ENCODE data around the gene LPP. TPM values are rescaled to one million over a fixed set of nuclear protein-coding genes. Genes with fewer than 3 reads are reported as not detected.

The LPP gene
- total RNA-seq, 1 experiment from 2014 or later = 20.4 TPM

- intact Hi-C loops (cut with micrococcal nuclease) = loop anchor here (1.0 to 2.0 kb wide), 2 partner anchors 239 to 973 kb away; no protein-coding TSS in a partner anchor
- H3K27me3 ChIP-seq (ENCODE audit: low read length) = no peaks in the 10 kb centered on the region
- ATAC-seq = no peak
- BruUV-seq (replicated peaks) = no TSS peak
- H3K4me1 ChIP-seq (ENCODE audit: insufficient read depth, low read length) = peaks cover 43% of the 10 kb centered on the region
- peak overlapping the region; percentile 12; the same call in 1 of the 2 replicates for H3K9ac ChIP-seq (ENCODE audit: low read length)
- H3K27ac ChIP-seq (ENCODE audit: low read length) = peak overlapping the region; percentile 72
- CTCF ChIA-PET = no interaction called here
- no peak for DNase-seq
- no peaks in the 10 kb centered on the region for H3K9me2 ChIP-seq (replicated peaks; ENCODE audit: low read length)
- H3K79me2 ChIP-seq (ENCODE audit: low read length) = no peaks in the 10 kb centered on the region
- TF ChIP-seq CTCF (conservative IDR thresholded peaks at IDR 0.05; ENCODE audit: low read depth, low read length) = no peak
- no peak for TF ChIP-seq EZH2phosphoT487 (IDR thresholded peaks at IDR 0.05; ENCODE audit: borderline replicate concordance, low read length)
- TF ChIP-seq EZH2 (IDR thresholded peaks at IDR 0.05; ENCODE audit: low read length, unreplicated experiment) = no peak
- H3K9me3 ChIP-seq (ENCODE audit: low read length) = no peaks in the 10 kb centered on the region
- no peaks in the 10 kb centered on the region for H3K36me3 ChIP-seq (ENCODE audit: low read depth, low read length)
- POLR2A ChIA-PET (ENCODE audit: unreplicated experiment) = no interaction called here
- H4K20me1 ChIP-seq (ENCODE audit: low read length) = no peaks in the 10 kb centered on the region
- peak overlapping the region; percentile 70 for H3K4me2 ChIP-seq (ENCODE audit: low read length)
- H2AFZ ChIP-seq (ENCODE audit: low read length) = no peak overlapping the region
- H3K4me3 ChIP-seq (ENCODE audit: low read length) = peak overlapping the region; percentile 7; the same call in 1 of the 2 replicates
- H3F3A ChIP-seq (ENCODE audit: low read length, unreplicated experiment) = no peaks in the 10 kb centered on the region
Measured at GRCh38 chr3:188711881-188712247, 557.9 kb downstream of the LPP start.

GRCh38 chr3:188712248-188712924 lies 558.4 kb downstream of the LPP start:
- no peaks in the 10 kb centered on the region for H4K20me1 ChIP-seq (ENCODE audit: low read length)
- ChIA-PET CTCF (no interaction called here), POLR2A (ENCODE audit: unreplicated experiment) (no interaction called here)
- H2AFZ ChIP-seq (ENCODE audit: low read length) = no peak overlapping the region
- peak overlapping the region; percentile 72 for H3K27ac ChIP-seq (ENCODE audit: low read length)
- no TSS peak for BruUV-seq (replicated peaks)
- ATAC-seq (peak; percentile 92), DNase-seq (peak; percentile 77)
- H3K4me3 ChIP-seq (ENCODE audit: low read length) = peak overlapping the region; percentile 7; the same call in 1 of the 2 replicates
- no peaks in the 10 kb centered on the region for H3F3A ChIP-seq (ENCODE audit: low read length, unreplicated experiment)
- H3K79me2 ChIP-seq (ENCODE audit: low read length) = no peaks in the 10 kb centered on the region
- H3K9me2 ChIP-seq (replicated peaks; ENCODE audit: low read length) = no peaks in the 10 kb centered on the region
- peaks cover 40% of the 10 kb centered on the region for H3K4me1 ChIP-seq (ENCODE audit: insufficient read depth, low read length)
- no peaks in the 10 kb centered on the region for H3K9me3 ChIP-seq (ENCODE audit: low read length)
- peak overlapping the region; percentile 70 for H3K4me2 ChIP-seq (ENCODE audit: low read length)
- intact Hi-C loops (cut with micrococcal nuclease) = loop anchor here (1.0 to 2.0 kb wide), 2 partner anchors 238 to 973 kb away; no protein-coding TSS in a partner anchor
- peak overlapping the region; percentile 12; the same call in 1 of the 2 replicates for H3K9ac ChIP-seq (ENCODE audit: low read length)
- no peaks in the 10 kb centered on the region for H3K36me3 ChIP-seq (ENCODE audit: low read depth, low read length)
- TF ChIP-seq EZH2phosphoT487 (IDR thresholded peaks at IDR 0.05; ENCODE audit: borderline replicate concordance, low read length) (no peak), CTCF (conservative IDR thresholded peaks at IDR 0.05; ENCODE audit: low read depth, low read length) (no peak), EZH2 (IDR thresholded peaks at IDR 0.05; ENCODE audit: low read length, unreplicated experiment) (no peak)
- no peaks in the 10 kb centered on the region for H3K27me3 ChIP-seq (ENCODE audit: low read length)

DNA sequence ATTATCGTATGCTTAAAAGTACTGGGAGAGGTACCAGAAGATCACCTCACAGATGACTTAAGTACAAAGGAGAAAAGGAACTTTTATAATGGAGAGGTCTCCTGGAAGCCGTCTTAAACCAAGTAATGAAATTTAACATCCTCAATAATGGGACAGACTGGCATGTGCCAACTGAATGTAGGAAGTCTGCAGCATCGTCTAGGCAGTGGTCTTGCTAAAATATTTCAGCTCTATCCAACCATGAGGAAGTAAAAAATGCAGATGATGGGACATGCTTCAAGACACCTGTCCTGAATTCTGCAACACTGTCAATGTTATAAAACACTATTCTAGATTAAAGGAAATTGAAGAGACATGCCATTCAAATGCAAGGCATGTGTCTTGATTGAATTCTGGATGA lies 559.0 kb downstream of the LPP start:
- H3K9me2 ChIP-seq (replicated peaks; ENCODE audit: low read length) = no peaks in the 10 kb centered on the region
- no peaks in the 10 kb centered on the region for H3F3A ChIP-seq (ENCODE audit: low read length, unreplicated experiment)
- no peaks in the 10 kb centered on the region for H3K36me3 ChIP-seq (ENCODE audit: low read depth, low read length)
- no peaks in the 10 kb centered on the region for H4K20me1 ChIP-seq (ENCODE audit: low read length)
- no peak; the same call in 1 of the 2 replicates for ATAC-seq
- no peak overlapping the region for H3K9ac ChIP-seq (ENCODE audit: low read length)
- intact Hi-C loops (cut with micrococcal nuclease) = loop anchor here (1.0 to 2.0 kb wide), 2 partner anchors 238 to 974 kb away; no protein-coding TSS in a partner anchor
- no peaks in the 10 kb centered on the region for H3K27me3 ChIP-seq (ENCODE audit: low read length)
- H3K9me3 ChIP-seq (ENCODE audit: low read length) = no peaks in the 10 kb centered on the region
- ChIA-PET CTCF (no interaction called here), POLR2A (ENCODE audit: unreplicated experiment) (no interaction called here)
- no TSS peak for BruUV-seq (replicated peaks)
- H3K27ac ChIP-seq (ENCODE audit: low read length) = peak overlapping the region; percentile 72
- no peak for DNase-seq
- H3K4me1 ChIP-seq (ENCODE audit: insufficient read depth, low read length) = peaks cover 34% of the 10 kb centered on the region
- peak overlapping the region; percentile 70; the same call in 1 of the 2 replicates for H3K4me2 ChIP-seq (ENCODE audit: low read length)
- no peak overlapping the region; the same call in 1 of the 2 replicates for H3K4me3 ChIP-seq (ENCODE audit: low read length)
- no peaks in the 10 kb centered on the region for H3K79me2 ChIP-seq (ENCODE audit: low read length)
- H2AFZ ChIP-seq (ENCODE audit: low read length) = no peak overlapping the region
- TF ChIP-seq EZH2phosphoT487 (IDR thresholded peaks at IDR 0.05; ENCODE audit: borderline replicate concordance, low read length) (no peak), EZH2 (IDR thresholded peaks at IDR 0.05; ENCODE audit: low read length, unreplicated experiment) (no peak), CTCF (conservative IDR thresholded peaks at IDR 0.05; ENCODE audit: low read depth, low read length) (no peak)

All from PC-3 (cell line).